CD8-positive, alpha-beta memory T cell (primary cell): Measurements from ENCODE around the gene DUSP28. TPM values are rescaled to one million over a fixed set of nuclear protein-coding genes. Genes with fewer than 3 reads are reported as not detected.
"Not testable (repeated sequence)": the region's sequence is repeated elsewhere in the genome, so short reads cannot be mapped to it uniquely, and the experiment has no call there.

ENCODE experiments used
- CTCF ChIA-PET: fragments of 350-600 bp; sonication (Branson Sonifier 250); formaldehyde crosslinking; loops from one replicate; lab custom pipeline; 2021; ENCODE audit warnings: antibody characterized with exemption; lab: Charles Lee
- POLR2A ChIA-PET: fragments of 350-600 bp; sonication (Branson Sonifier 250); formaldehyde crosslinking; loops from one replicate; lab custom pipeline; 2021; ENCODE audit warnings: antibody characterized with exemption; lab: Charles Lee
- DNase-seq, 5 donors: peaks; one replicate each; pipeline versions ENCODE4 v3.0.0 to v3.0.0-alpha.2; 2020 to 2022; ENCODE audit warnings: mixed read lengths in 1 of 5
- H3K27ac ChIP-seq: one replicate; pipeline ENCODE4 v1.7.0; 2013; ENCODE audit warnings: low read depth, mild to moderate bottlenecking, low read length, moderate library complexity
- H3K27me3 ChIP-seq: 2 replicates; pipeline ENCODE4 v1.7.0; 2013; ENCODE audit warnings: low read length, mild to moderate bottlenecking; ENCODE audit not compliant: insufficient read depth, poor library complexity, severe bottlenecking
- H3K36me3 ChIP-seq: 2 replicates; pipeline ENCODE4 v1.7.0; 2013; ENCODE audit warnings: mild to moderate bottlenecking, low read length, moderate library complexity; ENCODE audit not compliant: insufficient read depth
- H3K4me1 ChIP-seq: 2 replicates; pipeline ENCODE4 v1.7.0; 2013; ENCODE audit warnings: mild to moderate bottlenecking, low read length, moderate library complexity; ENCODE audit not compliant: insufficient read depth
- H3K4me3 ChIP-seq: 2 replicates; pipeline ENCODE4 v1.7.0; 2013; ENCODE audit warnings: mild to moderate bottlenecking, low read length
- H3K9me3 ChIP-seq: 2 replicates; pipeline ENCODE4 v1.7.0; 2013; ENCODE audit warnings: mild to moderate bottlenecking, low read length
- H3K27ac Mint-ChIP-seq, 8 donors: one replicate each; pipeline ENCODE4 v1.8.0; 2020 to 2021; ENCODE audit warnings: mixed read lengths in 8 of 8, mild to moderate bottlenecking in 6 of 8, inconsistent platforms in 3 of 8, moderate library complexity in 3 of 8
- H3K27me3 Mint-ChIP-seq, 2 donors: one replicate each; pipeline ENCODE4 v1.8.0; 2020 to 2021; ENCODE audit warnings: mixed read lengths in 2 of 2, mild to moderate bottlenecking in 1 of 2, moderate library complexity in 1 of 2
- H3K36me3 Mint-ChIP-seq, 3 donors: one replicate each; pipeline ENCODE4 v1.8.0; 2020 to 2021; ENCODE audit warnings: mixed read lengths in 3 of 3, inconsistent platforms in 1 of 3, mild to moderate bottlenecking in 1 of 3
- H3K4me1 Mint-ChIP-seq, 3 donors: one replicate each; pipeline ENCODE4 v1.8.0; 2020 to 2021; ENCODE audit warnings: mixed read lengths in 3 of 3, inconsistent platforms in 1 of 3, mild to moderate bottlenecking in 1 of 3
- H3K4me3 Mint-ChIP-seq, 7 donors: one replicate each; pipeline ENCODE4 v1.8.0; 2020 to 2021; ENCODE audit warnings: mixed read lengths in 7 of 7, mild to moderate bottlenecking in 6 of 7, moderate library complexity in 4 of 7, inconsistent platforms in 2 of 7
- H3K9me3 Mint-ChIP-seq, 5 donors: one replicate each; pipeline ENCODE4 v1.8.0; 2020 to 2022; ENCODE audit warnings: mixed read lengths in 5 of 5, mild to moderate bottlenecking in 3 of 5, moderate library complexity in 2 of 5, inconsistent platforms in 1 of 5
- polyA plus RNA-seq: library from polyadenylated mRNA; unstranded; fragments of 300-500 nt; fragmentation: Illumina TruSeq; gene quantifications from one replicate; pipeline ENCODE4 v1.2.3, GENCODE V29; 2021
- total RNA-seq, 2 experiments: library from RNA; stranded (reverse); gene quantifications; one replicate each; pipeline ENCODE4 v1.2.3, GENCODE V29; 2021

The DUSP28 gene
- total and polyA plus RNA-seq, 3 experiments from 2014 or later: 7.0 to 22.0 (median 7.0) TPM

DNA sequence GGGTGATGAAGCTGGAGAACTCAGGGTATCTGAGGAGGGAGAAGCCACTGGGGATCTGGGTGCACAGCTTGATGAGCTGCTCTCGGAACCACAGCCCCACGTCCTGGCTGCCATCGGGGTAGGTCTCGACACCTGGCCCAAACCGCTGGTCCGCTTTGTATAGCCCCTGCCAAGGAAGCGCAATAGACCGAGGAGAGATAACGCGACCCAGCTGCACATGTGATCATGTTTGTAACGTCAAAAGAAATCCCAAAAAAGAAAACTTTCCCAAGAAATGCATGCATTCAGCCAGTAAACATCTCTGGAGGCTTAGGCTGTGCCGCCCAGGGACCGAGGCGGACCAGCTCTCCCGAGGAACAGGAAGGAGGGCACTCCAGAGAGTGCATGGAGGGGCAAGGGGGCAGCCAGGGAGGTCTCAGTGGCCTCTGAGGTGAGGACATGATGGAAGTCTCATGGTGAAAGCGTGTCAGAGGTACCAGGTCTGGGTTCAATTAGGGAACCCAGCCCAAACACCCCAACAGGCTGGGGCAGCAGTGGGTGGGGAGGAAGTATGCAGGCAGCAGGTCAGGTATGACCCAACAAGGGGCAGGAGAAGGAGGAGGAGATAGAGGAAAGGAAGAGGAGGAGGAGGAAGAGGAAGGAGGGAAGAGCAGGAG lies 30.7 kb upstream of the DUSP28 start:
- Histone ChIP-seq H3K9me3 (peaks cover 14% of the 10 kb centered on the region), H3K27me3 (no peaks in the 10 kb centered on the region), H3K36me3 (no peaks in the 10 kb centered on the region), H3K4me3 (no peak overlapping the region), H3K27ac (no peak overlapping the region), H3K4me1 (no peaks in the 10 kb centered on the region)
- no peak overlapping the region for H3K4me3 Mint-ChIP-seq
- CTCF ChIA-PET: interaction anchor here (1.9 kb wide), 1 partner anchor 15 kb away, joined by 8 read pairs; no protein-coding TSS in a partner anchor
- H3K4me1 Mint-ChIP-seq: peaks cover 0 to 5% (median 0%) of the 10 kb centered on the region in 3 donors
- POLR2A ChIA-PET: no interaction called here
- H3K36me3 Mint-ChIP-seq: peaks cover 26 to 78% (median 65%) of the 10 kb centered on the region in 3 donors
- peak overlapping the region in 1 of 8 donors; percentile 86 for H3K27ac Mint-ChIP-seq
- no peak for DNase-seq
- peaks cover 13 to 27% (median 22%) of the 10 kb centered on the region in 5 donors for H3K9me3 Mint-ChIP-seq
- no peaks in the 10 kb centered on the region for H3K27me3 Mint-ChIP-seq

GRCh38 chr2:240530181-240530580 lies 30.0 kb upstream of the DUSP28 start:
- Mint-ChIP-seq H3K27ac (peak overlapping the region in 1 of 8 donors; percentile 84), H3K4me3 (no peak overlapping the region), H3K9me3 (peaks cover 13 to 25% (median 22%) of the 10 kb centered on the region in 5 donors), H3K27me3 (no peaks in the 10 kb centered on the region), H3K36me3 (peaks cover 28 to 78% (median 60%) of the 10 kb centered on the region in 3 donors), H3K4me1 (peaks cover 0 to 5% (median 0%) of the 10 kb centered on the region in 3 donors)
- ChIA-PET POLR2A (no interaction called here), CTCF (no interaction called here)
- no peaks in the 10 kb centered on the region for H3K36me3 ChIP-seq
- no peaks in the 10 kb centered on the region for H3K27me3 ChIP-seq
- no peak overlapping the region for H3K4me3 ChIP-seq
- no peak overlapping the region for H3K27ac ChIP-seq
- H3K9me3 ChIP-seq: peaks cover 14% of the 10 kb centered on the region
- DNase-seq: no peak
- H3K4me1 ChIP-seq: no peaks in the 10 kb centered on the region

- Histone ChIP-seq H3K27ac (no peak overlapping the region), H3K4me3 (no peak overlapping the region), H3K9me3 (peaks cover 14% of the 10 kb centered on the region), H3K36me3 (no peaks in the 10 kb centered on the region), H3K27me3 (no peaks in the 10 kb centered on the region), H3K4me1 (no peaks in the 10 kb centered on the region)
- no peaks in the 10 kb centered on the region for H3K27me3 Mint-ChIP-seq
- CTCF ChIA-PET: no interaction called here
- H3K4me3 Mint-ChIP-seq: no peak overlapping the region
- H3K36me3 Mint-ChIP-seq: peaks cover 28 to 80% (median 54%) of the 10 kb centered on the region in 3 donors
- no peak for DNase-seq
- POLR2A ChIA-PET: no interaction called here
- H3K9me3 Mint-ChIP-seq: peaks cover 13 to 25% (median 22%) of the 10 kb centered on the region in 5 donors
- no peak overlapping the region for H3K27ac Mint-ChIP-seq
- peaks cover 4 to 8% (median 8%) of the 10 kb centered on the region in 3 donors for H3K4me1 Mint-ChIP-seq
Observed at GRCh38 chr2:240531038-240531437, 29.1 kb upstream of the DUSP28 start.

DNA sequence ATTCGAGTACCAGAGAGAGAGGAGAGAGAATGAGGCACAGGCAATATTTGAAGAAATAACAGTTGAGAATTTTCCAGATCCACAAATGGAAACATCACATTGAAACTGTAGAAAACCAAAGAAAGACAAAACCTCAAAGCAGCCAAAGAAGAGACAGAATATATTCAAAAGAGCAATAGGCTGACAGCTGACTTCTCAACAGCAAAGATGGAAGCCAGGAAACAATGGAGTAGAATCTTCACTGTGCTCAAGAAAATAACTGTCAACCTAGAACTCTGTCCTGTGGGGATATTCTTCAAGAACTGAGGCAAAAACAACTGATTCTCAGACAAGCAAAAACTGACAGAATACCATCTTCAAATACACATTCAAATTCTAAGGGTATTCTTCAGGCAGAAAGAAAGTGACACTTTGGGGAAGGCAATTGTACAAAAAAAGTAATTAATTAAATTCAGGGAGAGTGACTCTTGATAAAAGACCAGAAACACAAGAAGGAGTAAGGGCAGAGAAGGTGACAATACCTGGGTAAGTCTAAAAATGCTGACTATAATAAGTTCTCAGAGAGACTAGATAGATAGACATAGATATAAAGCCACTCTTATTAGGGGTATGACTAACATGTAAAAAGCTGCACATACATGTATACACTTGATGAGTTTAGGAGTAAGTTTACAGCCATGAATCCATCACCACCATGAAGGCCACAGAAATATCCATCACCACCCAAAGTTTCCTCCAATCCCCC lies 28.0 kb upstream of the DUSP28 start:
- Mint-ChIP-seq H3K9me3 (peaks cover 13 to 25% (median 22%) of the 10 kb centered on the region in 5 donors), H3K36me3 (peaks cover 26 to 80% (median 49%) of the 10 kb centered on the region in 3 donors), H3K4me1 (peaks cover 8 to 16% (median 10%) of the 10 kb centered on the region in 3 donors), H3K4me3 (no peak overlapping the region), H3K27me3 (no peaks in the 10 kb centered on the region), H3K27ac (no peak overlapping the region)
- no peaks in the 10 kb centered on the region for H3K27me3 ChIP-seq
- H3K4me1 ChIP-seq: no peaks in the 10 kb centered on the region
- CTCF ChIA-PET: interaction anchor here (1.5 kb wide), 1 partner anchor 18 kb away, joined by 7 read pairs; no protein-coding TSS in a partner anchor
- H3K27ac ChIP-seq: no peak overlapping the region
- peaks cover 14% of the 10 kb centered on the region for H3K9me3 ChIP-seq
- POLR2A ChIA-PET: no interaction called here
- H3K4me3 ChIP-seq: no peak overlapping the region
- no peak for DNase-seq
- H3K36me3 ChIP-seq: no peaks in the 10 kb centered on the region

DNA sequence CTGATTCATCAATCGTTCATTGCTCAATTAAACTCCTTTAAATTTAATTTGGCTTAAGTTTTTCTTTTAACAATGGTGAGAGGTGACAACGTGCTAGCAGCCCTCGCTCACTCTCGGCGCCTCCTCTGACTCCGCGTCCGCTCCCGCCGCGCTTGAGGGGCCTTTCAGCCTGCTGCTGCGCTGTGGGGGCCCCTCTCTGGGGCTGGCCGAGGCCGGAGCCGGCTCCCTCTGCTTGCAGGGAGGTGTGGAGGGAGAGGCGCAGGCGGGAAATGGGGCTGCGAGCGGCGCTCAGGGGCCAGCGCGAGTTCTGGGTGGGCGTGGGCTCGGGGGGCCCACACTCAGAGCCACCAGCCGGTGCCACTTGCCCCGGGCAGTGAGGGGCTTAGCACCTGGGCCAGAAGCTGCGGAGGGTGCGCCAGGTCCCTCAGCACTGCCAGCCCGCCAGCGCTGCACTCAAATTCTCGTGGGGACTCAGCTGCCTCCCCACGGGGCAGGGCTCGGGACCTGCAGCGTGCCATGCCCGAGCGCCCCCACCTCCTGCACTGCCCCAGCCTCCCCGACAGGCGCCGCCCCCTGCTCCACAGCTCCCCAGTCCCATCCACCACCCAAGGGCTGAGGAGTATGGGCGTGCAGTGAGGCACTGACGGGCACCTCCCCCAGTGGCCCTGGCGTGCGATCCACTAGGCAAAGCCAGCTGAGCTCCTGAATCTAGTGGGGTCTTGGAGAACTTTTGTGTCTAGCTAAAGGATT lies 22.0 kb upstream of the DUSP28 start:
- Histone ChIP-seq H3K27me3 (no peaks in the 10 kb centered on the region), H3K27ac (no peak overlapping the region), H3K4me1 (no peaks in the 10 kb centered on the region), H3K9me3 (no peaks in the 10 kb centered on the region), H3K36me3 (peaks cover 12% of the 10 kb centered on the region), H3K4me3 (no peak overlapping the region)
- CTCF ChIA-PET: no interaction called here
- H3K27me3 Mint-ChIP-seq: no peaks in the 10 kb centered on the region
- H3K4me3 Mint-ChIP-seq: no peak overlapping the region
- H3K4me1 Mint-ChIP-seq: peaks cover 24 to 37% (median 27%) of the 10 kb centered on the region in 3 donors
- POLR2A ChIA-PET: no interaction called here
- peaks cover 29 to 73% (median 32%) of the 10 kb centered on the region in 3 donors for H3K36me3 Mint-ChIP-seq
- peak overlapping the region in 1 of 8 donors; percentile 51 for H3K27ac Mint-ChIP-seq
- no peak for DNase-seq
- peaks cover 0 to 4% (median 0%) of the 10 kb centered on the region in 5 donors for H3K9me3 Mint-ChIP-seq

- POLR2A ChIA-PET, H3K4me3 Mint-ChIP-seq, DNase-seq, H3K4me3 ChIP-seq, H3K9me3 Mint-ChIP-seq, H3K4me1 ChIP-seq, H3K27ac ChIP-seq, H3K27me3 ChIP-seq, H3K9me3 ChIP-seq, H3K27me3 Mint-ChIP-seq: not testable (repeated sequence)
- Mint-ChIP-seq H3K27ac (peak overlapping the region in 1 of 8 donors; percentile 75), H3K36me3 (peaks cover 20 to 70% (median 28%) of the 10 kb centered on the region in 3 donors), H3K4me1 (peaks cover 22 to 41% (median 31%) of the 10 kb centered on the region in 3 donors)
- CTCF ChIA-PET: interaction anchor here (1.0 kb wide), 1 partner anchor 25 kb away, joined by 4 read pairs; no protein-coding TSS in a partner anchor
- peaks cover 12% of the 10 kb centered on the region for H3K36me3 ChIP-seq
Observed at GRCh38 chr2:240539101-240539500, 21.1 kb upstream of the DUSP28 start.

- Mint-ChIP-seq H3K27ac (peak overlapping the region in 2 of 8 donors; percentile 6 to 50), H3K4me1 (peaks cover 22 to 42% (median 35%) of the 10 kb centered on the region in 3 donors), H3K9me3 (no peaks in the 10 kb centered on the region), H3K4me3 (no peak overlapping the region), H3K36me3 (peaks cover 16 to 68% (median 27%) of the 10 kb centered on the region in 3 donors), H3K27me3 (no peaks in the 10 kb centered on the region)
- DNase-seq: no peak
- H3K9me3 ChIP-seq: no peaks in the 10 kb centered on the region
- H3K27ac ChIP-seq: no peak overlapping the region
- no peaks in the 10 kb centered on the region for H3K27me3 ChIP-seq
- peaks cover 12% of the 10 kb centered on the region for H3K36me3 ChIP-seq
- POLR2A ChIA-PET: no interaction called here
- no peaks in the 10 kb centered on the region for H3K4me1 ChIP-seq
- H3K4me3 ChIP-seq: no peak overlapping the region
- CTCF ChIA-PET: interaction anchor here (1.0 kb wide), 1 partner anchor 26 kb away, joined by 4 read pairs; no protein-coding TSS in a partner anchor
Observed at GRCh38 chr2:240539906-240540305, 20.3 kb upstream of the DUSP28 start.
